Fibroblast of lung (primary cell): ENCODE measurements around the gene RALGPS2. TPM values are rescaled to one million over a fixed set of nuclear protein-coding genes. Genes with fewer than 3 reads are reported as not detected.

ENCODE experiments used
- DNase-seq, 2 donors: peaks; one replicate each; pipeline versions ENCODE4 v3.0.0 to v3.0.0-alpha.2; 2010; ENCODE audit warnings: low read depth in 2 of 2
- H2AFZ ChIP-seq: 2 replicates; pipeline ENCODE4 v1.5.1; 2012; ENCODE audit warnings: low read length, control low read depth, inconsistent platforms
- H3K27ac ChIP-seq: 2 replicates; pipeline ENCODE4 v1.5.1; 2011; ENCODE audit warnings: low read length, control low read depth; ENCODE audit not compliant: insufficient read depth
- H3K27me3 ChIP-seq: 2 replicates; pipeline ENCODE4 v1.5.1; 2011; ENCODE audit warnings: mild to moderate bottlenecking, low read length; ENCODE audit not compliant: control insufficient read depth, insufficient read depth
- H3K36me3 ChIP-seq: 2 replicates; pipeline ENCODE4 v1.5.1; 2011; ENCODE audit warnings: low read length; ENCODE audit not compliant: control insufficient read depth, insufficient read depth
- H3K4me1 ChIP-seq: 2 replicates; pipeline ENCODE4 v1.5.1; 2011; ENCODE audit warnings: low read length; ENCODE audit not compliant: control insufficient read depth, insufficient read depth; ENCODE audit errors: extremely low read depth
- H3K4me2 ChIP-seq: 2 replicates; pipeline ENCODE4 v1.5.1; 2011; ENCODE audit warnings: low read length, control low read depth; ENCODE audit not compliant: insufficient read depth; ENCODE audit errors: extremely low read depth
- H3K4me3 ChIP-seq, 4 experiments: fragments of 200-600 bp in 1 of 4; sonication (generic) in 1 of 4; replicated peaks in 1 of 4; 2 replicates each; pipeline ENCODE4 v1.5.1; 2011 to 2016; ENCODE audit warnings: low read length in 4 of 4, low read depth in 3 of 4, mild to moderate bottlenecking in 3 of 4, control low read depth in 2 of 4, inconsistent platforms in 1 of 4, mixed read lengths in 1 of 4; ENCODE audit not compliant: insufficient read depth in 1 of 4; ENCODE audit errors: control extremely low read depth in 1 of 4
- H3K79me2 ChIP-seq: 2 replicates; pipeline ENCODE4 v1.5.1; 2012; ENCODE audit warnings: mild to moderate bottlenecking, low read length, inconsistent platforms; ENCODE audit not compliant: control insufficient read depth, insufficient read depth
- H3K9ac ChIP-seq: 2 replicates; pipeline ENCODE4 v1.5.1; 2011; ENCODE audit warnings: mild to moderate bottlenecking, low read length, control low read depth; ENCODE audit not compliant: insufficient read depth
- H3K9me3 ChIP-seq: 2 replicates; pipeline ENCODE4 v1.5.1; 2012; ENCODE audit warnings: low read depth, low read length; ENCODE audit not compliant: control insufficient read depth, insufficient read depth
- H4K20me1 ChIP-seq: 2 replicates; pipeline ENCODE4 v1.5.1; 2011; ENCODE audit warnings: low read length; ENCODE audit not compliant: control insufficient read depth, insufficient read depth; ENCODE audit errors: extremely low read depth
- EZH2 ChIP-seq: IDR thresholded peaks from 2 replicates; pipeline ENCODE4 v1.5.1; 2012; ENCODE audit warnings: low read length, control low read depth, mild to moderate bottlenecking; ENCODE audit errors: missing control alignments
- polyA plus RNA-seq, 2 donors: library from polyadenylated mRNA; depleted of rRNA in 1 of 2; stranded (reverse) in 1 of 2; unstranded in 1 of 2; fragments of >200 nt; gene quantifications; 2 replicates each; pipeline ENCODE4 v1.2.1, GENCODE V29; 2011 to 2012; ENCODE audit warnings: missing spikeins in 1 of 2
- total RNA-seq: library from RNA; depleted of rRNA; stranded (reverse); fragments of >200 nt; gene quantifications from 2 replicates; pipeline ENCODE4 v1.2.1, GENCODE V29; 2014
- TF ChIP-seq, protein P1 (sequence below), 2 donors: IDR thresholded peaks in 1 of 2; conservative IDR thresholded peaks in 1 of 2; 1 replicate in 1 of 2; 2 replicates in 1 of 2; pipeline ENCODE4 v1.5.1; 2011 to 2012; ENCODE audit warnings: low read length in 2 of 2, control low read depth in 1 of 2, inconsistent platforms in 1 of 2, low read depth in 1 of 2, mild to moderate bottlenecking in 1 of 2

The RALGPS2 gene
- total and polyA plus RNA-seq, 2 donors (not counting 1 experiment from before 2014, with no cell fraction given) = 53.8 to 69.7 TPM

DNA sequence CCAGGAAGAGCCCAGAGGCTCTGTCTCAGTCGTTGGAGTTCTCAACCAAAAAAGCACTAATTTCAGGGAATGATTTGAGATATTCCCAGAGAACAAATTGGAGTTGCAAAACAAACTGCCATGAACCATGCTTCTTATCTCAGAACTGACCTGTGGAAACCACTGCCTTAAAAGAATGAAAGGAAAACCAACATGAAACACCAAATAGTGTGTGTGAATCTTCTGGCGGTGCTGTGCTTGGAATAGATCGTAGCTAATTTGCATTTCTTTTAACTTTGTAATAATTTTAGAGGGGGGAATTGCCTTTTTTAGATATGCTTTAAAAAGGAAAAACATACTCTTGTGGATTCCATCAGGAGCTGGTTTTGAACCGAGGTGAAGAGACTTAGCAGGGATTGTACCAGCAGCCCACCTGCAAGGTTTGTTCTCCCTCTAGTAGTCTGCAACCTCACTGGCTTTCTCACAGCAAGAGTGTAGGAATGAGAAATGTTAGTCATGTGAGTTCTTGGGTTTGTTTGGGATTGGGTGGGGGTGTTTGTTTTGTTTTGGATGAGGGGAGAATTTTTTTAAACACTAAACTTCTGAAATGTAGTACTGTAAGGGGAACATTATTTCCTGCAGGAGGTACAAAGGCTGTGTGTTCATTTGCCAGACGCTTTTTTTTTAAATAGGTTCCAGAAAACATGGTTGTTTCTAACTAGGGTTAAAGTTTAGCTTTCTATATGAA, 191.6 kb downstream of the RALGPS2 start:
- no peaks in the 10 kb centered on the region for H4K20me1 ChIP-seq
- no peak overlapping the region for H2AFZ ChIP-seq
- no peak overlapping the region for H3K9ac ChIP-seq
- H3K4me2 ChIP-seq = no peak overlapping the region
- no peaks in the 10 kb centered on the region for H3K27me3 ChIP-seq
- no peaks in the 10 kb centered on the region for H3K4me1 ChIP-seq
- DNase-seq = peak in 1 of 2 donors; percentile 23
- no peak overlapping the region for H3K4me3 ChIP-seq
- H3K27ac ChIP-seq = no peak overlapping the region
- H3K9me3 ChIP-seq = no peaks in the 10 kb centered on the region
- H3K36me3 ChIP-seq = no peaks in the 10 kb centered on the region
- H3K79me2 ChIP-seq = no peaks in the 10 kb centered on the region
- TF ChIP-seq, protein P1, sequence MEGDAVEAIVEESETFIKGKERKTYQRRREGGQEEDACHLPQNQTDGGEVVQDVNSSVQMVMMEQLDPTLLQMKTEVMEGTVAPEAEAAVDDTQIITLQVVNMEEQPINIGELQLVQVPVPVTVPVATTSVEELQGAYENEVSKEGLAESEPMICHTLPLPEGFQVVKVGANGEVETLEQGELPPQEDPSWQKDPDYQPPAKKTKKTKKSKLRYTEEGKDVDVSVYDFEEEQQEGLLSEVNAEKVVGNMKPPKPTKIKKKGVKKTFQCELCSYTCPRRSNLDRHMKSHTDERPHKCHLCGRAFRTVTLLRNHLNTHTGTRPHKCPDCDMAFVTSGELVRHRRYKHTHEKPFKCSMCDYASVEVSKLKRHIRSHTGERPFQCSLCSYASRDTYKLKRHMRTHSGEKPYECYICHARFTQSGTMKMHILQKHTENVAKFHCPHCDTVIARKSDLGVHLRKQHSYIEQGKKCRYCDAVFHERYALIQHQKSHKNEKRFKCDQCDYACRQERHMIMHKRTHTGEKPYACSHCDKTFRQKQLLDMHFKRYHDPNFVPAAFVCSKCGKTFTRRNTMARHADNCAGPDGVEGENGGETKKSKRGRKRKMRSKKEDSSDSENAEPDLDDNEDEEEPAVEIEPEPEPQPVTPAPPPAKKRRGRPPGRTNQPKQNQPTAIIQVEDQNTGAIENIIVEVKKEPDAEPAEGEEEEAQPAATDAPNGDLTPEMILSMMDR (conservative IDR thresholded peaks at IDR 0.05 in 1 of 2, IDR thresholded peaks at IDR 0.05 in 1 of 2; ENCODE audit: low read depth in 1 of 2, low read length in 2 of 2) = no peak
- no peak for TF ChIP-seq EZH2

DNA sequence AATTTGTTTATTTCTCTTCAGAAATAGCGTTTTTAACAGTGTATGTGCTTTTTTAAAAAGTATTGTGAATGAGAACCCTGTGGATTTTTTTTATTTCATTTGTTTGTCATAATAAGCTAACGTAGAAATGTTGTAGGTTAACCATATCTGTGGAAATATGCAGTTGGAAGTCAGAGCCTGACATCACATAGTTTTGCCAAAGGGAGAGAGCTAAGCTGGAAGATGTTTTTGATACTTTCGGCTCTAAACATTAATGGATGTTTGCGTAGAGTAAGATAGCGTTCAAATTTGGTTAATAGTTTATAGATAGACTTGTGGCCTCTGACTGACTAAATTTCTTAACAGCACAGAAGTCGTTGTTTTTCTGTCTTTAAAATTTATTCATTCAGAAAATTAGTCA, 193.3 kb downstream of the RALGPS2 start:
- TF ChIP-seq, protein P1 (conservative IDR thresholded peaks at IDR 0.05 in 1 of 2, IDR thresholded peaks at IDR 0.05 in 1 of 2; ENCODE audit: low read depth in 1 of 2, low read length in 2 of 2) = no peak
- no peak for TF ChIP-seq EZH2
- Histone ChIP-seq H3K4me1 (no peaks in the 10 kb centered on the region), H2AFZ (no peak overlapping the region), H3K27ac (no peak overlapping the region), H3K9ac (no peak overlapping the region), H3K27me3 (no peaks in the 10 kb centered on the region), H3K4me2 (no peak overlapping the region), H3K36me3 (no peaks in the 10 kb centered on the region), H3K79me2 (no peaks in the 10 kb centered on the region), H4K20me1 (no peaks in the 10 kb centered on the region), H3K9me3 (no peaks in the 10 kb centered on the region), H3K4me3 (no peak overlapping the region)
- DNase-seq = no peak

DNA sequence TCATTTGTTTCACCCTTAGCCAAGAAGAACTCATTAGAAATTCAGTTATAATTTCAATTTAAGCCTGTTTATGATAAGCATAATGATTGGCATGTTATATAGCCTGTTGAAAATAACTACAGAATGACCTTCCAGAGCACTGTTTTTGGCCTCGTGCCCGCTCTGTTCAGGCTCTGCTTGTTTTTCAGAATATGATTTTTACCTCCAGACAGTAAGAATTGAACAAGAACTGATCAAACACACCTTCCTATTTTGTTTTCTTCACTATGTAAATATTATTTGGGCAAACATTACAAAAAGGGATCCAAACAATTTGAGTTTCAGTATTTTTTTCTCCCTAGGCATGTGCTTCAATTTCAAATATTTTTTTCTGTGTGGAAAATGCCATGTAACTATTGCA, 193.9 kb downstream of the RALGPS2 start:
- no peak overlapping the region for H3K27ac ChIP-seq

More for the DNA sequence above, 193.9 kb downstream of the RALGPS2 start:
- no peaks in the 10 kb centered on the region for H4K20me1 ChIP-seq
- H3K27me3 ChIP-seq = no peaks in the 10 kb centered on the region
- H3K9me3 ChIP-seq = no peaks in the 10 kb centered on the region
- no peak overlapping the region for H3K9ac ChIP-seq
- H3K4me1 ChIP-seq = no peaks in the 10 kb centered on the region
- no peak overlapping the region for H2AFZ ChIP-seq
- no peaks in the 10 kb centered on the region for H3K79me2 ChIP-seq
- TF ChIP-seq, protein P1 (conservative IDR thresholded peaks at IDR 0.05 in 1 of 2, IDR thresholded peaks at IDR 0.05 in 1 of 2; ENCODE audit: low read depth in 1 of 2, low read length in 2 of 2) = no peak
- no peak for TF ChIP-seq EZH2
- DNase-seq = no peak
- H3K4me2 ChIP-seq = no peak overlapping the region
- H3K36me3 ChIP-seq = no peaks in the 10 kb centered on the region
- no peak overlapping the region for H3K4me3 ChIP-seq
